ENCODE measurements around the gene SLC25A25.

Gene SLC25A25

GRCh38 chr9:128115187-128116103 lies 47.4 kb downstream of the SLC25A25 start:
- DNase-seq, result no peak

- no peak for DNase-seq
These were observed 48.4 kb downstream of the SLC25A25 start for GRCh38 chr9:128116104-128117083.

GRCh38 chr9:128117613-128118471 lies 49.8 kb downstream of the SLC25A25 start:
- peak; percentile 60 for DNase-seq

DNA sequence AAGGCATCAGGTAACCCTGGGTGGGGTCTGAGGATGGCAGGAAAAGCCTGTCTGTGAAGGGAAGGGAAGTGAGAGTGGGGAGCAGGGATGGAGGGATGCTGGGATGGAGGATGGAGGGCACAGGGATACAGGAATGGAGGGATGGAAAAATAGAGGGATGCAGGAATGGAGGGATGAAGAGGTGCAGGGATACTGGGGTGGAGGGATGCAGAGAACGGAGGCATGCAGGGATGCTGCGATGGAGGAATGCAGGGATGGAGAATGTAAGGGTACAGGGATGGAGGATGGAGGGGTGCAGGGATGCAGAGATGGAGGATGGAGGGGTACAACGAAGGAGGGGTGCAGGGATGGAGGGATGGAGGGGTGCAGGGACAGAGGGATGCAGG lies 50.4 kb downstream of the SLC25A25 start:
- DNase-seq, result no peak

GRCh38 chr9:128118971-128119665 lies 51.1 kb downstream of the SLC25A25 start:
- no peak for DNase-seq

DNA sequence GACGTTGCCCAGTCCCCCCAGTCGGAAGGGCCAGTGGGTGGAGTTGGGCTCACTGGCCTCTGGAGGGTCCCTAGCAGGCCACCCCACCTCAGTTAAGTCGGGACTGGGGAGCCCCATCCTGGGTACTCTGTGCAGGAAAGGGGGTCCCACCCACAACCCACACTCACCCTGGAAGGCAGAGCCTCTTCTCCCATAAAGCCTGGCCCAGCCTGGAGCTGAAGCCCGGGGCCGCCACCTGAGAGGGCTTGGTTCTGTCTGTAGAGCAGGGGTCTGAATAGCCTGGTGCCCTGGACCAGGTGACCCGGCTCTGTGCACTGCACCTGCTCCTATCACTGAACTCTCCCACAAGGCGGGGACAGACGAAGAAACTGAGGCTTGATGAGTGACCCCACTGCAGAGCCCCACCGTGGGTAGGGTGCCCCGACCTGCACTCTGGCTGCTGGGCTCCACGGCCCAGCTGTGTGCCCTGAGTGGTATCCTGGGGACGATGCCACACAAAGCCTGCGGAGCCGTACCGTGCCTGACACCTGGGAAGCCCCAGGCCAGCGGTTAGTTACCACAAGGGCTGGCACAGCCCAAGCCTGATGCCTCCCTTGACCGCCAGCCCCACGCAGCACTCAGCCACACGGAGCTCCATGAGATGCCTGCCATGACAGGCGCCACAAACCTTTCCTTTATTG lies 52.2 kb downstream of the SLC25A25 start:
- no peak for DNase-seq

- no peak for DNase-seq
These were observed 52.9 kb downstream of the SLC25A25 start for GRCh38 chr9:128120741-128121465.

DNA sequence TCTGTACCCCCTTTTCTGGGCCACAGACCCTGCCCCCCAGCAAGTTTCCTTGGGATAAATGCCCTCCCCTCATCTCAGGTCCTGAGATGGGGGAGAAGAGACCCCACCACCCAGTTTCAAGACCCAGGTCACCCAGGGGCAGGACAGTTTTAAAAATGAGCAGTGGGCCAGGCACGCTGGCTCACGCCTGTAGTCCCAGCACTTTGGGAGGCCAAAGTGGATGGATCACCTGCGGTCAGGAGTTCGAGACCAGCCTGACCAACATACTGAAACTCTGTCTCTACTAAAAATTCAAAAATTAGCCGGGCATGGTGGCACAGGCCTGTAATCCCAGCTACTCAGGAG lies 53.4 kb downstream of the SLC25A25 start:
- no peak for DNase-seq

GRCh38 chr9:128121924-128122808 lies 54.1 kb downstream of the SLC25A25 start:
- no peak for DNase-seq

- DNase-seq, result no peak
These were observed 54.8 kb downstream of the SLC25A25 start for GRCh38 chr9:128122809-128123175.

DNA sequence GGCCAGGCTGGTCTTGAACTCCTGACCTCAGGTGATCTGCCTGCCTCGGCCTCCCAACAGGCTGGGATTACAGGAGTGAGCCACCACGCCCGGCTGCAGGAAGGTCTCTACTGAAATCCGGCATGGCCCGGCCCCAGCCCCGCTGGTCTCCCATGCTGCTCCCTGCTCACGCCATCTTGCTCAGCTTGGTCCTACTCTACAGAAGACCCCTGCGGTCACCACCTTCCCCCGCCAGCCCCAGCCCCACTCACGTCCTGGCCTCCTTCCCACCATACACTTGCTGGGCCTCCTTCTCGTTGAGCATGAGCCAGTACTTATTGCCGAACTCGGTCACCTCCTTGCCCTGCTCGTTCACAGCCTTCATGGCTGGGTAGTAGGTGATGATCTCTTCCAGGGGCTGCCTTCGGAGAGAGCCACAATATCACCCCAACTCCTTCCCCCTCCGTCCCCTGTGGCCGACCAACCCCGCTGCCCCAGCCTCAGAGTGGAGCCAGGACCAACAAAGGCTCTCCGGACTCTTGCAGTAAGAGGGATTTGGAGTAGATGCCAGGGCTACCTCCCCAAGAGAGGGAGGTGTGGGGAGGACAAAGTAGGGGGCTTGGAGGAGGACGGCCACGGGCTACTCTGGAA lies 55.5 kb downstream of the SLC25A25 start:
- no peak for DNase-seq

DNA sequence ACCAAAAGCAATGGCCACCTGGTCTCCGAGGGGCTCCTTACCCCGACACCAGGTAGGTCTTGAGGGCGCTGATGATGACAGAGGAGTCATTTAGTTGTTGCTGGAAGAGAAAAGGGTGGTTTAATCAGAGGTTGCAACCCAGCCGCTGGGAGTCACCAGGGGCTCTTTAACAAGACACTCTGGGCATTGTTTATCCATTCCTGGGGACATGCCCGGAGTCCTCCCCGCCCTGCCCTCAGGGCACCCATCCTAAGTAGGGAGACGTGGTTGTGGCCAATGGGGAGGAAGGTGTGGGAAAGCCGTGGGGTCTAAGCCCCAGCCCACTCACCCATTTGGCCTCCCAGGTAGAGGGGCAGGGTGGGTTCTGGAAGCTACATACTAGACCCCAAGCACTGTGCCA lies 56.4 kb downstream of the SLC25A25 start:
- DNase-seq, result no peak

DNA sequence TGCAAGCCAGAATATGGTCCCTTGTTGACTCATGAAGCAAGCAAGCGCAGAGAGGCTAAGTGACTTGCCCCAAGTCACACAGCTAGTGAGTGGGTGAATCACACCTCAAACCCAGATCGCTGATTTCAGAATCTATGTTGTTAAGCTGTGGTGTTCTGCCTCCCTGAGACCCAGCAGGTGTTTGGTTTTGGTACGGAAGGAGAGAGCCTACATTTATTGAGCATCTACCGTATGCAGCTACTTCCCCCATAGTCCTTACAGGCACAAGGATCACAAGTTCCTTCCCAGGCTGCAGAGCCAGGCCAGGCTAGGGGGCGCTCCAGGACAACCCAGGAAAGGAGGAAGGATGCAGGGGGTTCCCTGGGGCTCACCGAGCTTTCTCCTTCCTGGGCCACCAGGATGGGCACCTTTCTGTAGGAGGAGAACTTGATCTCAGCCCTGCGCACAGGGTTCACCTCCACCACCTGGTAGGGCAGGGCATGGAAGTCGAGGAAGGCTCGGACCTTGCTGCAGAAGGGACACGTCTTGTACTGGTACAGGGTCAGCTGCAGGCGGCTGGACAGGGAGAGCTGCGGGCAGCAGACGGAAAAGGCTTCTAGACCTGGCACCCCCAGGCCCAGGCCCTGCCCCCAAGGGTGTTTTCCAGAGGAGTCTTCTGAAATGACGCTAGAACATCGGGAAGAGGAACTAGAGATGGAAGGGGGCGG lies 57.0 kb downstream of the SLC25A25 start:
- no peak for DNase-seq

DNA sequence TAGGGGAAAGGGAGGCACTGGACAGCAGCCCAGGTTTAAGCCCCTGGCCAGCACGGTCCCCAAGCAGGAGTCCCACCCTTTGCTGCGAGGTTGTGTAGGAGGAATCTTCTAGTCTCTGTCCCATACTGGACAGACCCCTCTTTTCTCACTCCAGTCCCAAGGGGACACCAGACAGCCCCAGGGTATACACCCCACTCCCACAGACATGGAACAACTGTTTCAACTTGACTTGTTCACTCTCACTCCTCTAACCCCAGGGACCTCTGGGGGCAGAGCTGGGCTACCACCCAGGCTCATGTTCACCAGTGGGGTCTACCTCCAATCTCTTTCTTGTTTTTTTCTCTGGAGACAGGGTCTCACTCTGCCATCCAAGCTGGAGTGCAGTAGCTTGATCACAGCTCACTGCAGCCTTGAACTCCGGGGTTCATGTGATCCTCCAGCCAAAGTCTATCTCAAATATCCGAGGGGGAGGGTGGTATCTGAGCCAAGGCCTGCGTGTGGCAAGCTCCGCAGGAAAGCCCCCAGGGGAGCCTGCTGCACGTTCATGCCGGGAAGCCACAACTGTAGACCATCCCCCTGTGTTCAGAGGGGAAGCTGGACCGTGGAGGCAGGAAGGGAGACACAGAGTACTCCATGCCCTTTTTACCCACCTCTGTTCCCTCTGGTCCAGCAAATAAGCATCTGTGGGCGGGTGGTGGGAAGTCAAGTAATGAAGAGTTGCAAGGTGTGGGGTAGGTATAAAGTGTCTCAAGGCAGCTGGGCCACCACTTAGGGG lies 57.7 kb downstream of the SLC25A25 start:
- DNase-seq, result no peak

DNA sequence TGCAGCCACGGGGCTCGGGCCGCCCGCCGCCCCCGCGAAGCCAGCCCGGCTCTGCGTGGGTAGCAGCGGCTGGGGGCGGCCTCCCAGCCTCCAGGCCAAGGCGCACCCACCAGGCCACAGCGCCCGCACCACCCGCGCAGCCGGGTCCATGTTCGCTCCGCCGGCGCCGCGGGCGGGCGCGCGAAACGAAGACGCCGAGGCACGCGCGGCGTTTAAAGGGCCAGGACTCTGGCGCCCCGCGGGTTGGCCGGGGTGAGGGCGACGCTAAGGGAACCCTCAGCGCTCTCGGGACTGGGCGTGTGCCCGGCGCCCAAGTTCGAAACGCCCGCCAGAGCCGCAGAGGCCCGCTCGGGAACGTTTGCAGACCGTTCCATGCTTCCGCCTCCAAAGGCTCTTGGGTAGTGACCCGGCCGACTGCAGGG lies 59.5 kb downstream of the SLC25A25 start, which contains the start of gene PTGES2:
PTGES2 (minus strand) TSS at position 162 of the 422 bp plus-strand sequence; CDS start at position 150, 12 bp downstream.
- DNase-seq, result peak; percentile 41

DNA sequence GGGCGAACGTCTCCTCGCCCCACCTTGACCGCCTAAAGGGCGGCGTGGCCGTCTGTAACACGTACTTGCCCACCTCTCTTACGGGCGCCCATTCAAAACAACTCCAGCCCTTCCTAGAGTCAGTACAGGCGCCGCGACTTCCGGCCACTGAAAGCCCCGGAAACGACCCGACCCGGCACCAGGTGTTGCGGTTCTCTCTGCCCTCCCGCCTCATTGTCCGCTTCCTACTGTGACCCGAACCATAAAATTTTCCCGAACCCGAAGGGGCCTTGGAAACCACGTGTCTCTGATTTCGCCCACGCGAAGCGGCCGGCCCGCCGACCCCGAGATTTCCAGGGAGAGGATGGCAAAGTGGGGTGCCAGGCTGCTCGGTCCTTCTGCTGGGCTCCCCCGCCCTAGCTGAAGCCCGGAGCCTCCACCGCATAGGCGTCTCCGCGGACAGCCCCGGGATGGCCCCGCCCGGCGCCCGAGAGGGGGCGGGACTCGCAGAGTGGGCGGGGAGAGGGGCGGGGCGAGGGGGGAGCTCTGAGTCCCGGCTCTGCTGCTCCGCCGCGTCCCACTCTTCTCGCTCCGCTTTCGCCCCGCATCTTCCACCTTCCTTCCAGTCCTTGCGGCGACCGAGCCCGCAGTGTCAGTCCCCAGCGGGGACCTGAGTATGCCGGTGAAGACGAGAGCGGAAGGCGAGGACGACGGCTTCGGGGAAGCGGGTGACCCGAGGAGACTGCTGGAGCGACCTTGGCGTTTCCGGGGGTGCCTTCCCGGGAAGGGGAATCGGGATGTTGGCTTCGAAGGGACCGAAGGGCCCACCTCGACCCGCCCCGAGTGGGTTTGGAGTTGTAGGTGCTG lies 60.2 kb downstream of the SLC25A25 start:
- DNase-seq, result peak; percentile 68
